GM12878 (cell line): ENCODE data around the gene SIVA1. TPM values are rescaled to one million over a fixed set of nuclear protein-coding genes. Genes with fewer than 3 reads are reported as not detected.

ENCODE experiments used
- ATAC-seq: fragments of 200-7000 bp; cut with Tn5 transposase; 3 replicates; pipeline ENCODE4 v1.9.1; 2020; ENCODE audit warnings: mild to moderate bottlenecking, moderate library complexity
- BruUV-seq: library from RNA; stranded (reverse); fragments of 400-500 nt; replicated peaks from 2 replicates; lab custom pipeline; 2021; lab: Mats Ljungman, UMichigan
- CTCF ChIA-PET: fragments of 300-600 bp; sonication (Branson Sonifier 250); formaldehyde crosslinking; extraction: SDS; loops from one replicate; lab custom pipeline; 2021; ENCODE audit warnings: inconsistent platforms; lab: Yijun Ruan, JAX
- POLR2A ChIA-PET: fragments of 350-600 bp; formaldehyde crosslinking; extraction: SDS; loops from one replicate; lab custom pipeline; 2021; ENCODE audit warnings: inconsistent platforms; lab: Charles Lee
- RAD21 ChIA-PET: fragments of 300-600 bp; sonication (Branson Sonifier 250); formaldehyde crosslinking; loops from one replicate; lab custom pipeline; 2023; ENCODE audit warnings: antibody characterized with exemption; ENCODE audit not compliant: unreplicated experiment; lab: Charles Lee
- SMC1A ChIA-PET: fragments of 300-600 bp; sonication (Branson Sonifier 250); formaldehyde crosslinking; loops from one replicate; lab custom pipeline; 2023; ENCODE audit not compliant: unreplicated experiment, uncharacterized antibody; lab: Charles Lee
- DNase-seq: peaks from one replicate; pipeline ENCODE4 v3.0.0-alpha.2; 2011; ENCODE audit warnings: low read depth, low spot score
- FAIRE-seq: peaks from 3 replicates; lab custom pipeline; 2011; peaks lifted over from hg19 to GRCh38; lab: Jason Lieb, UNC
- H2AFZ ChIP-seq: 2 replicates; pipeline ENCODE4 v1.6.0; 2011; ENCODE audit warnings: low read depth, low read length, control low read depth; ENCODE audit not compliant: control insufficient read depth
- H3K27ac ChIP-seq: 2 replicates; pipeline ENCODE4 v1.5.1; 2011; ENCODE audit warnings: control low read depth; ENCODE audit not compliant: control insufficient read depth, insufficient read depth
- H3K27me3 ChIP-seq, 2 experiments: replicated peaks in 1 of 2; 2 replicates each; pipeline versions ENCODE4 v1.6.0 to v1.6.1; 2011; ENCODE audit warnings: low read length in 1 of 2; ENCODE audit not compliant: control insufficient read depth in 2 of 2, insufficient read depth in 2 of 2
- H3K36me3 ChIP-seq, 2 experiments: 2 replicates each; pipeline ENCODE4 v1.5.1; 2011; ENCODE audit warnings: low read length in 1 of 2; ENCODE audit not compliant: control insufficient read depth in 2 of 2, insufficient read depth in 2 of 2
- H3K4me1 ChIP-seq: 2 replicates; pipeline ENCODE4 v1.6.1; 2011; ENCODE audit warnings: mild to moderate bottlenecking, low read length, moderate library complexity, mixed read lengths; ENCODE audit not compliant: control insufficient read depth, insufficient read depth
- H3K4me2 ChIP-seq: 2 replicates; pipeline ENCODE4 v1.6.0; 2011; ENCODE audit warnings: control low read depth; ENCODE audit not compliant: control insufficient read depth, insufficient read depth
- H3K4me3 ChIP-seq: fragments of 200-600 bp; sonication (generic); 2 replicates; pipeline ENCODE4 v1.5.1; 2016
- H3K79me2 ChIP-seq: 2 replicates; pipeline ENCODE4 v1.6.0; 2011; ENCODE audit warnings: low read length; ENCODE audit not compliant: control insufficient read depth, insufficient read depth
- H3K9ac ChIP-seq: 2 replicates; pipeline ENCODE4 v1.8.0; 2011; ENCODE audit warnings: low read length, control low read depth, mixed read lengths; ENCODE audit not compliant: control insufficient read depth, insufficient read depth
- H3K9me3 ChIP-seq: replicated peaks from 3 replicates; pipeline ENCODE4 v1.5.1; 2011; ENCODE audit warnings: mild to moderate bottlenecking, low read length; ENCODE audit not compliant: control insufficient read depth, insufficient read depth
- H4K20me1 ChIP-seq: 2 replicates; pipeline ENCODE4 v1.6.0; 2011; ENCODE audit not compliant: control insufficient read depth, insufficient read depth
- BCL11A ChIP-seq: IDR thresholded peaks from 2 replicates; pipeline ENCODE4 v1.6.1; 2011; ENCODE audit warnings: low read depth, low read length
- EP300 ChIP-seq, 2 experiments: fragments of 150-350 bp in 1 of 2; IDR thresholded peaks; 2 replicates each; pipeline ENCODE4 v1.6.1; 2011 to 2012; ENCODE audit warnings: low read depth in 2 of 2, low read length in 2 of 2, borderline replicate concordance in 1 of 2, improper control_type of control experiment in 1 of 2, inconsistent platforms in 1 of 2; ENCODE audit not compliant: control insufficient read depth in 1 of 2
- ESRRA ChIP-seq: IDR thresholded peaks from 2 replicates; pipeline ENCODE4 v1.6.1; 2012; ENCODE audit warnings: mild to moderate bottlenecking, low read length, improper control_type of control experiment
- FOXK2 ChIP-seq: fragments of 450-650 bp; IDR thresholded peaks from 2 replicates; pipeline ENCODE4 v1.6.1; 2017; ENCODE audit warnings: mild to moderate bottlenecking, moderate library complexity
- HCFC1 ChIP-seq: fragments of 150-350 bp; IDR thresholded peaks from 2 replicates; pipeline ENCODE4 v1.6.1; 2014; ENCODE audit warnings: low read length
- RBBP5 ChIP-seq: fragments of 200-600 bp; sonication (generic); conservative IDR thresholded peaks from 2 replicates; pipeline ENCODE4 v1.6.1; 2016
- SIX5 ChIP-seq: IDR thresholded peaks from 2 replicates; pipeline ENCODE4 v1.6.1; 2011; ENCODE audit warnings: mild to moderate bottlenecking, low read depth, low read length, moderate library complexity; ENCODE audit not compliant: severe bottlenecking
- SMAD1 ChIP-seq: fragments of 450-650 bp; IDR thresholded peaks from 2 replicates; pipeline ENCODE4 v1.6.1; 2018; ENCODE audit warnings: mild to moderate bottlenecking, low read depth; ENCODE audit not compliant: partially characterized antibody
- SMAD5 ChIP-seq: IDR thresholded peaks from 2 replicates; pipeline ENCODE4 v1.6.1; 2016; ENCODE audit warnings: antibody characterized with exemption, low read depth
- SMARCA5 ChIP-seq: fragments of 450-650 bp; IDR thresholded peaks from 2 replicates; pipeline ENCODE4 v1.6.1; 2017; ENCODE audit warnings: mild to moderate bottlenecking
- ZBTB11 ChIP-seq: fragments of 450-650 bp; formaldehyde crosslinking; IDR thresholded peaks from 2 replicates; pipeline ENCODE4 v1.5.0; 2022; ENCODE audit warnings: mild to moderate bottlenecking, missing genetic modification characterization
- ZNF384 ChIP-seq: IDR thresholded peaks from 2 replicates; pipeline ENCODE4 v1.6.1; 2012; ENCODE audit warnings: low read depth, mild to moderate bottlenecking, low read length, improper control_type of control experiment, borderline replicate concordance
- WGBS: methylation state at CpG from one replicate; pipeline ENCODE4 v1.1.6; 2016; ENCODE audit warnings: low lambda C conversion rate; ENCODE audit not compliant: insufficient replicate concordance, insufficient coverage; ENCODE audit errors: missing lambda C conversion rate; 5-methylcytosine and 5-hydroxymethylcytosine counted together
- in situ Hi-C: fragments of 300-500 bp; cut with MboI; formaldehyde crosslinking; loops from 9 replicates; pipeline ENCODE4 v1.14.3; 2018; ENCODE audit warnings: mixed read lengths
- intact Hi-C: fragments of 100-400 bp; cut with micrococcal nuclease; formaldehyde crosslinking; loops from one replicate; pipeline ENCODE4 v1.14.2; 2022; ENCODE audit not compliant: unreplicated experiment
- polyA plus RNA-seq, 11 experiments: library from polyadenylated mRNA; depleted of rRNA in 4 of 11; unstranded in 6 of 11; stranded (reverse) in 5 of 11; fragments of >200 nt; fragmentation: Nextera tagmentation in 4 of 11; fragmentation: Illumina TruSeq in 1 of 11; extraction: Ambion mirVana in 4 of 11; extraction: Trizol in 1 of 11; gene quantifications; 1 replicate in 1 of 11; 2 replicates in 10 of 11; pipeline versions ENCODE4 v1.2.1 to v1.2.3, GENCODE V29; 2011 to 2016; ENCODE audit warnings: inconsistent platforms in 2 of 11, missing spikeins in 2 of 11, low read depth in 1 of 11
- total RNA-seq, 4 experiments: library from RNA; depleted of rRNA in 3 of 4; stranded (reverse); fragments of >200 nt in 3 of 4; fragmentation: Illumina TruSeq in 1 of 4; extraction: Trizol in 1 of 4; gene quantifications; 2 replicates each; pipeline versions ENCODE4 v1.2.1 to v1.2.3, GENCODE V29; 2013 to 2021
- TF ChIP-seq, protein P1 (sequence below): IDR thresholded peaks from 2 replicates; pipeline ENCODE4 v1.6.1; 2012; ENCODE audit warnings: low read depth, low read length, improper control_type of control experiment
- TF ChIP-seq, protein P2 (sequence below): fragments of 450-650 bp; IDR thresholded peaks from 2 replicates; pipeline ENCODE4 v1.6.1; 2016; ENCODE audit warnings: mild to moderate bottlenecking, moderate library complexity, borderline replicate concordance

The SIVA1 gene
- total and polyA plus RNA-seq, 10 of the 15 experiments (the other 5 are each of a cell fraction or from before 2014, with no cell fraction given), result 4.6 to 282 (median 106) TPM

DNA sequence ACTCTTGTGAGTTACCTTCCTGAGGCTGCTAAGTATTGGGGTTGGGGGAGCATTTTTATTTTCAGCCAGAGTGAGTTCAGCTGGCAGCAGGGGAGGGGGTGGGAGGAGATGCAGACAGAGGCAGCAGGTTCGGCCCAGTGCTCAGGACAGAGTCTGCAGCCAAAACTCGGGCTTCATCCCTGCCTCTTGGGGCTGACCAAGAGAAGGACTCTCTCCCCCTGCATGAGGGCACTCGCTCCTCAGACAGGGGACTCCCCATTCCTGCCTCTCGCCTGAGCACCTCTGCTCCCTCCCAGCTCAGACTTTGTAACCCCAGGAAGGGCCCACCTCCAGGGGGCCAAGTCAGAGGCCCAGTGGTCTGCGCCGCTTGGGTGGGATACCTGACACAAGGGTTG is 43.7 kb downstream of the SIVA1 start:
- WGBS, result 53% methylated on average over 6 of the region's 6 CpGs
- no peak for DNase-seq
- no peak overlapping the region for H3K27ac ChIP-seq

More for the DNA sequence above, 43.7 kb downstream of the SIVA1 start:
- ChIA-PET SMC1A (no interaction called here), RAD21 (interaction anchor here (0.6 kb wide), 1 partner anchor 44 kb away, joined by 4 read pairs; the partner anchor contains the start of gene SIVA1), POLR2A (interaction anchor here (1.0 kb wide), 1 partner anchor 46 kb away, joined by 4 read pairs; no protein-coding TSS in a partner anchor), CTCF (no interaction called here)
- Histone ChIP-seq H3K36me3 (peaks cover 0 to 2% of the 10 kb centered on the region in 2 experiments; a peak in 2 of 4 replicates), H4K20me1 (no peaks in the 10 kb centered on the region; the same call in 1 of the 2 replicates), H3K9me3 (no peaks in the 10 kb centered on the region), H3K4me2 (no peak overlapping the region), H3K79me2 (peaks cover 25% of the 10 kb centered on the region), H2AFZ (no peak overlapping the region), H3K9ac (no peak overlapping the region), H3K4me3 (no peak overlapping the region), H3K27me3 (peaks cover 0 to 3% of the 10 kb centered on the region in 2 experiments; a peak in 1 of 4 replicates), H3K4me1 (peaks cover 22% of the 10 kb centered on the region)
- BruUV-seq, result no TSS peak
- in situ Hi-C loops, result no loop called here
- TF ChIP-seq, protein P1, sequence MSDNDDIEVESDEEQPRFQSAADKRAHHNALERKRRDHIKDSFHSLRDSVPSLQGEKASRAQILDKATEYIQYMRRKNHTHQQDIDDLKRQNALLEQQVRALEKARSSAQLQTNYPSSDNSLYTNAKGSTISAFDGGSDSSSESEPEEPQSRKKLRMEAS, result no peak
- no peak for TF ChIP-seq SMAD1
- no peak for TF ChIP-seq HCFC1
- TF ChIP-seq BCL11A, result no peak
- no peak for TF ChIP-seq ZBTB11 (CRISPR knock-in tag)
- TF ChIP-seq SMAD5, result no peak
- TF ChIP-seq ESRRA, result no peak
- no peak for TF ChIP-seq EP300 (IDR thresholded peaks at IDR 0.05; ENCODE audit: borderline replicate concordance in 1 of 2, control insufficient read depth in 1 of 2, low read depth in 2 of 2, low read length in 2 of 2)
- TF ChIP-seq FOXK2, result no peak
- no peak for TF ChIP-seq RBBP5
- no peak for TF ChIP-seq SIX5
- no peak for TF ChIP-seq SMARCA5
- no peak for TF ChIP-seq ZNF384
- TF ChIP-seq, protein P2, sequence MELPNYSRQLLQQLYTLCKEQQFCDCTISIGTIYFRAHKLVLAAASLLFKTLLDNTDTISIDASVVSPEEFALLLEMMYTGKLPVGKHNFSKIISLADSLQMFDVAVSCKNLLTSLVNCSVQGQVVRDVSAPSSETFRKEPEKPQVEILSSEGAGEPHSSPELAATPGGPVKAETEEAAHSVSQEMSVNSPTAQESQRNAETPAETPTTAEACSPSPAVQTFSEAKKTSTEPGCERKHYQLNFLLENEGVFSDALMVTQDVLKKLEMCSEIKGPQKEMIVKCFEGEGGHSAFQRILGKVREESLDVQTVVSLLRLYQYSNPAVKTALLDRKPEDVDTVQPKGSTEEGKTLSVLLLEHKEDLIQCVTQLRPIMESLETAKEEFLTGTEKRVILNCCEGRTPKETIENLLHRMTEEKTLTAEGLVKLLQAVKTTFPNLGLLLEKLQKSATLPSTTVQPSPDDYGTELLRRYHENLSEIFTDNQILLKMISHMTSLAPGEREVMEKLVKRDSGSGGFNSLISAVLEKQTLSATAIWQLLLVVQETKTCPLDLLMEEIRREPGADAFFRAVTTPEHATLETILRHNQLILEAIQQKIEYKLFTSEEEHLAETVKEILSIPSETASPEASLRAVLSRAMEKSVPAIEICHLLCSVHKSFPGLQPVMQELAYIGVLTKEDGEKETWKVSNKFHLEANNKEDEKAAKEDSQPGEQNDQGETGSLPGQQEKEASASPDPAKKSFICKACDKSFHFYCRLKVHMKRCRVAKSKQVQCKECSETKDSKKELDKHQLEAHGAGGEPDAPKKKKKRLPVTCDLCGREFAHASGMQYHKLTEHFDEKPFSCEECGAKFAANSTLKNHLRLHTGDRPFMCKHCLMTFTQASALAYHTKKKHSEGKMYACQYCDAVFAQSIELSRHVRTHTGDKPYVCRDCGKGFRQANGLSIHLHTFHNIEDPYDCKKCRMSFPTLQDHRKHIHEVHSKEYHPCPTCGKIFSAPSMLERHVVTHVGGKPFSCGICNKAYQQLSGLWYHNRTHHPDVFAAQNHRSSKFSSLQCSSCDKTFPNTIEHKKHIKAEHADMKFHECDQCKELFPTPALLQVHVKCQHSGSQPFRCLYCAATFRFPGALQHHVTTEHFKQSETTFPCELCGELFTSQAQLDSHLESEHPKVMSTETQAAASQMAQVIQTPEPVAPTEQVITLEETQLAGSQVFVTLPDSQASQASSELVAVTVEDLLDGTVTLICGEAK, result no peak
- no peak for ATAC-seq
- intact Hi-C loops, result no loop called here
- FAIRE-seq, result no peak
